Activated T-cell treated with anti-CD3 and anti-CD28 coated beads, Interleukin-2, amount 50 U/mL, for 72 hours (primary cell): ENCODE results near the gene MICAL2. TPM values are rescaled to one million over a fixed set of nuclear protein-coding genes. Genes with fewer than 3 reads are reported as not detected.

Experiments used
- ATAC-seq, 2 donors: fragments of 150-1000 bp; cut with Tn5 transposase; replicated peaks in 1 of 2; 2 replicates each; pipeline ENCODE4 v1.10.0; 2021; ENCODE audit warnings: moderate library complexity in 2 of 2, mild to moderate bottlenecking in 1 of 2
- DNase-seq, 2 donors: peaks; one replicate each; pipeline ENCODE4 v3.0.0; 2021 to 2022; ENCODE audit warnings: mixed read lengths in 1 of 2
- H3K27ac Mint-ChIP-seq: one replicate; pipeline ENCODE4 v1.8.0; 2022; ENCODE audit warnings: mild to moderate bottlenecking, moderate library complexity, mixed read lengths
- H3K27me3 Mint-ChIP-seq: one replicate; pipeline ENCODE4 v1.8.0; 2022; ENCODE audit warnings: low read depth, mixed read lengths
- H3K36me3 Mint-ChIP-seq, 2 donors: one replicate each; pipeline ENCODE4 v1.8.0; 2022; ENCODE audit warnings: mixed read lengths in 2 of 2, mild to moderate bottlenecking in 1 of 2; ENCODE audit not compliant: insufficient read depth in 2 of 2
- H3K4me1 Mint-ChIP-seq: one replicate; pipeline ENCODE4 v1.8.0; 2022; ENCODE audit warnings: low read depth, mixed read lengths
- H3K4me3 Mint-ChIP-seq, 2 donors: one replicate each; pipeline ENCODE4 v1.8.0; 2022; ENCODE audit warnings: mild to moderate bottlenecking in 2 of 2, mixed read lengths in 2 of 2, moderate library complexity in 2 of 2
- H3K9me3 Mint-ChIP-seq, 2 donors: one replicate each; pipeline ENCODE4 v1.8.0; 2022; ENCODE audit warnings: mixed read lengths in 2 of 2
- total RNA-seq, 2 donors: library from RNA; stranded (reverse); gene quantifications; one replicate each; pipeline ENCODE4 v1.2.3, GENCODE V29; 2022

The MICAL2 gene
- total RNA-seq, 2 donors from 2014 or later: 227 to 322 TPM

GRCh38 chr11:12071574-12071973, 38.8 kb upstream of the MICAL2 start:
- H3K4me1 Mint-ChIP-seq: peaks cover 5% of the 10 kb centered on the region
- H3K9me3 Mint-ChIP-seq: no peaks in the 10 kb centered on the region
- no peaks in the 10 kb centered on the region for H3K36me3 Mint-ChIP-seq
- ATAC-seq (no peak), DNase-seq (no peak)
- H3K27me3 Mint-ChIP-seq: peaks cover 19% of the 10 kb centered on the region
- no peak overlapping the region for H3K4me3 Mint-ChIP-seq
- H3K27ac Mint-ChIP-seq: no peak overlapping the region

GRCh38 chr11:12073436-12073835, 37.0 kb upstream of the MICAL2 start:
- no peak for ATAC-seq
- H3K4me3 Mint-ChIP-seq: no peak overlapping the region
- H3K27me3 Mint-ChIP-seq: peaks cover 14% of the 10 kb centered on the region
- peaks cover 10% of the 10 kb centered on the region for H3K4me1 Mint-ChIP-seq
- DNase-seq: no peak
- H3K9me3 Mint-ChIP-seq: no peaks in the 10 kb centered on the region
- H3K36me3 Mint-ChIP-seq: no peaks in the 10 kb centered on the region
- H3K27ac Mint-ChIP-seq: no peak overlapping the region

- peaks cover 14% of the 10 kb centered on the region for H3K27me3 Mint-ChIP-seq
- ATAC-seq: no peak
These were observed 36.5 kb upstream of the MICAL2 start for GRCh38 chr11:12073886-12074285.

GRCh38 chr11:12074529-12075195, 35.7 kb upstream of the MICAL2 start:
- H3K36me3 Mint-ChIP-seq: no peaks in the 10 kb centered on the region
- no peak for DNase-seq
- ATAC-seq: no peak
- H3K4me1 Mint-ChIP-seq: peaks cover 10% of the 10 kb centered on the region
- no peak overlapping the region for H3K27ac Mint-ChIP-seq
- no peak overlapping the region for H3K4me3 Mint-ChIP-seq
- peaks cover 14% of the 10 kb centered on the region for H3K27me3 Mint-ChIP-seq
- no peaks in the 10 kb centered on the region for H3K9me3 Mint-ChIP-seq

More at GRCh38 chr11:12073886-12074285, 36.5 kb upstream of the MICAL2 start:
- Mint-ChIP-seq H3K4me3 (no peak overlapping the region), H3K4me1 (peaks cover 10% of the 10 kb centered on the region), H3K27ac (no peak overlapping the region), H3K9me3 (no peaks in the 10 kb centered on the region), H3K36me3 (no peaks in the 10 kb centered on the region)
- no peak for DNase-seq

- H3K4me3 Mint-ChIP-seq: no peak overlapping the region
- ATAC-seq: no peak
- no peaks in the 10 kb centered on the region for H3K9me3 Mint-ChIP-seq
- H3K4me1 Mint-ChIP-seq: peaks cover 14% of the 10 kb centered on the region
- peaks cover 14% of the 10 kb centered on the region for H3K27me3 Mint-ChIP-seq
- DNase-seq: no peak
- no peak overlapping the region for H3K27ac Mint-ChIP-seq
- H3K36me3 Mint-ChIP-seq: no peaks in the 10 kb centered on the region
These were observed 35.1 kb upstream of the MICAL2 start for GRCh38 chr11:12075291-12075690.

GRCh38 chr11:12075822-12076821, 34.3 kb upstream of the MICAL2 start:
- ATAC-seq (no peak), DNase-seq (no peak)
- H3K36me3 Mint-ChIP-seq: no peaks in the 10 kb centered on the region
- H3K27ac Mint-ChIP-seq: no peak overlapping the region
- H3K27me3 Mint-ChIP-seq: peaks cover 14% of the 10 kb centered on the region
- no peak overlapping the region for H3K4me3 Mint-ChIP-seq
- H3K4me1 Mint-ChIP-seq: peaks cover 16% of the 10 kb centered on the region
- H3K9me3 Mint-ChIP-seq: no peaks in the 10 kb centered on the region

GRCh38 chr11:12076840-12077534, 33.4 kb upstream of the MICAL2 start:
- Mint-ChIP-seq H3K27ac (no peak overlapping the region), H3K36me3 (no peaks in the 10 kb centered on the region), H3K4me1 (peaks cover 11% of the 10 kb centered on the region), H3K4me3 (no peak overlapping the region), H3K27me3 (peaks cover 14% of the 10 kb centered on the region), H3K9me3 (no peaks in the 10 kb centered on the region)
- no peak for ATAC-seq
- no peak for DNase-seq

GRCh38 chr11:12077535-12078280, 32.7 kb upstream of the MICAL2 start:
- no peak for DNase-seq
- Mint-ChIP-seq H3K36me3 (no peaks in the 10 kb centered on the region), H3K4me1 (peaks cover 11% of the 10 kb centered on the region), H3K27ac (no peak overlapping the region), H3K9me3 (no peaks in the 10 kb centered on the region), H3K4me3 (no peak overlapping the region), H3K27me3 (peaks cover 14% of the 10 kb centered on the region)
- no peak for ATAC-seq

GRCh38 chr11:12079726-12080556, 30.4 kb upstream of the MICAL2 start:
- peaks cover 8% of the 10 kb centered on the region for H3K27me3 Mint-ChIP-seq
- no peak overlapping the region for H3K4me3 Mint-ChIP-seq
- peaks cover 0 to 2% of the 10 kb centered on the region in 2 donors for H3K9me3 Mint-ChIP-seq
- ATAC-seq: no peak
- H3K36me3 Mint-ChIP-seq: no peaks in the 10 kb centered on the region
- DNase-seq: no peak
- no peak overlapping the region for H3K27ac Mint-ChIP-seq
- peaks cover 18% of the 10 kb centered on the region for H3K4me1 Mint-ChIP-seq

GRCh38 chr11:12083380-12083779, 27.0 kb upstream of the MICAL2 start:
- Mint-ChIP-seq H3K27me3 (no peaks in the 10 kb centered on the region), H3K36me3 (no peaks in the 10 kb centered on the region), H3K9me3 (peaks cover 0 to 2% of the 10 kb centered on the region in 2 donors), H3K4me3 (no peak overlapping the region), H3K27ac (no peak overlapping the region), H3K4me1 (peaks cover 44% of the 10 kb centered on the region)
- DNase-seq: peak; percentile 9 to 35
- no peak for ATAC-seq

GRCh38 chr11:12084256-12084655, 26.1 kb upstream of the MICAL2 start:
- Mint-ChIP-seq H3K9me3 (peaks cover 0 to 2% of the 10 kb centered on the region in 2 donors), H3K27me3 (no peaks in the 10 kb centered on the region), H3K4me3 (no peak overlapping the region), H3K36me3 (no peaks in the 10 kb centered on the region), H3K27ac (no peak overlapping the region), H3K4me1 (peaks cover 47% of the 10 kb centered on the region)
- DNase-seq (no peak), ATAC-seq (no peak)
